Measurements from ENCODE around the gene GLP2R.

DNA sequence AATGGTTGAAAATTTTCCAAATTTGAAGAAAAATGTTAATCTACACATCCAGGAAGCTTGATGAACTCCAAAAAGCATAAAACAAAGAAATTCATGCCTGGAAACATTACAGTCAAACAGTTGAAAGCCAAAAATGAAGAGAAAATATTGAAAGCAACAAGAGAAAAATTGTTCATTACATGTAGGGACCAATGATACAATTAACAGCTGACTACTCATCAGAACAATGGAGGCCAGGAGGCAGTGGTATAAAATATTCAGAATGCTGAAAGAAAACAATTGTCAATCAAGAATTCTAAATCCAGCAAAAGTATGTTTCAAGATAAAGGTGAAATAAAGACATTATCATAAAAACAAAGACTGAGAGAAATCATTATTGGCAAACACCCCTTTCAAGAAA lies 57.7 kb downstream of the GLP2R start:
- TF ChIP-seq, protein P1, sequence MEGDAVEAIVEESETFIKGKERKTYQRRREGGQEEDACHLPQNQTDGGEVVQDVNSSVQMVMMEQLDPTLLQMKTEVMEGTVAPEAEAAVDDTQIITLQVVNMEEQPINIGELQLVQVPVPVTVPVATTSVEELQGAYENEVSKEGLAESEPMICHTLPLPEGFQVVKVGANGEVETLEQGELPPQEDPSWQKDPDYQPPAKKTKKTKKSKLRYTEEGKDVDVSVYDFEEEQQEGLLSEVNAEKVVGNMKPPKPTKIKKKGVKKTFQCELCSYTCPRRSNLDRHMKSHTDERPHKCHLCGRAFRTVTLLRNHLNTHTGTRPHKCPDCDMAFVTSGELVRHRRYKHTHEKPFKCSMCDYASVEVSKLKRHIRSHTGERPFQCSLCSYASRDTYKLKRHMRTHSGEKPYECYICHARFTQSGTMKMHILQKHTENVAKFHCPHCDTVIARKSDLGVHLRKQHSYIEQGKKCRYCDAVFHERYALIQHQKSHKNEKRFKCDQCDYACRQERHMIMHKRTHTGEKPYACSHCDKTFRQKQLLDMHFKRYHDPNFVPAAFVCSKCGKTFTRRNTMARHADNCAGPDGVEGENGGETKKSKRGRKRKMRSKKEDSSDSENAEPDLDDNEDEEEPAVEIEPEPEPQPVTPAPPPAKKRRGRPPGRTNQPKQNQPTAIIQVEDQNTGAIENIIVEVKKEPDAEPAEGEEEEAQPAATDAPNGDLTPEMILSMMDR (conservative IDR thresholded peaks at IDR 0.05; ENCODE audit: low read depth, low read length), result no peak
- TF ChIP-seq EZH2 (IDR thresholded peaks at IDR 0.05; ENCODE audit: borderline replicate concordance, low read depth, low read length, poor library complexity, severe bottlenecking), result no peak

Data from A673 (cell line).